Medulla oblongata (tissue), 1 donor: ENCODE data around the gene NAA10.

Experiments used
- DNase-seq: peaks from one replicate; pipeline ENCODE4 v3.0.0-alpha.2; 2015; ENCODE audit errors: extremely low spot score

The NAA10 gene

GRCh38 chrX:153884590-153884989 lies 50.2 kb downstream of the NAA10 start:
- DNase-seq: no peak

- no peak for DNase-seq
These were observed 50.7 kb downstream of the NAA10 start for GRCh38 chrX:153884136-153884535.

GRCh38 chrX:153883163-153883843 lies 51.5 kb downstream of the NAA10 start:
- no peak for DNase-seq

- no peak for DNase-seq
These were observed 52.3 kb downstream of the NAA10 start for GRCh38 chrX:153882557-153882956.

- DNase-seq: no peak
These were observed 52.7 kb downstream of the NAA10 start for GRCh38 chrX:153882086-153882498.

- no peak for DNase-seq
These were observed 53.6 kb downstream of the NAA10 start for GRCh38 chrX:153881281-153881680.

GRCh38 chrX:153880440-153880815 lies 54.4 kb downstream of the NAA10 start:
- no peak for DNase-seq

- no peak for DNase-seq
These were observed 54.9 kb downstream of the NAA10 start for GRCh38 chrX:153879741-153880439.
